Lung (tissue), 12 donors: ENCODE measurements around the gene KIF26A. TPM values are rescaled to one million over a fixed set of nuclear protein-coding genes. Genes with fewer than 3 reads are reported as not detected.

ENCODE experiments used
- ATAC-seq: fragments of 200-7000 bp; cut with Tn5 transposase; one replicate; pipeline ENCODE4 v1.9.1; 2020; ENCODE audit warnings: moderate number of reproducible peaks; ENCODE audit not compliant: insufficient read depth, low FRiP score
- DNase-seq, 3 donors: peaks; one replicate each; pipeline ENCODE4 v3.0.0-alpha.2; 2013 to 2017
- H3K27ac ChIP-seq, 2 donors: one replicate each; pipeline ENCODE4 v1.5.1; 2013; ENCODE audit warnings: mild to moderate bottlenecking in 2 of 2, moderate library complexity in 2 of 2, control low read depth in 1 of 2, inconsistent platforms in 1 of 2, low read depth in 1 of 2, low read length in 1 of 2
- H3K27me3 ChIP-seq, 3 donors: one replicate each; pipeline ENCODE4 v1.5.1; 2013; ENCODE audit warnings: low read length in 2 of 3; ENCODE audit not compliant: control insufficient read depth in 3 of 3, insufficient read depth in 3 of 3
- H3K36me3 ChIP-seq, 4 donors: one replicate each; pipeline ENCODE4 v1.5.1; 2013; ENCODE audit warnings: low read length in 4 of 4, mild to moderate bottlenecking in 1 of 4, moderate library complexity in 1 of 4; ENCODE audit not compliant: control insufficient read depth in 4 of 4, insufficient read depth in 4 of 4
- H3K4me1 ChIP-seq, 5 donors: one replicate each; pipeline ENCODE4 v1.5.1; 2013; ENCODE audit warnings: low read length in 5 of 5, mild to moderate bottlenecking in 2 of 5, moderate library complexity in 1 of 5; ENCODE audit not compliant: control insufficient read depth in 5 of 5, insufficient read depth in 5 of 5
- H3K4me3 ChIP-seq: one replicate; pipeline ENCODE4 v1.5.1; 2013; ENCODE audit warnings: mild to moderate bottlenecking, control low read depth, moderate library complexity
- H3K9ac ChIP-seq, 2 donors: one replicate each; pipeline ENCODE4 v1.5.1; 2013; ENCODE audit warnings: low read length in 2 of 2, control low read depth in 1 of 2; ENCODE audit not compliant: insufficient read depth in 1 of 2
- H3K9me3 ChIP-seq, 4 donors: one replicate each; pipeline ENCODE4 v1.5.1; 2013; ENCODE audit warnings: low read length in 3 of 4, mild to moderate bottlenecking in 1 of 4, moderate library complexity in 1 of 4; ENCODE audit not compliant: control insufficient read depth in 4 of 4, insufficient read depth in 3 of 4
- WGBS, 2 donors: extraction: QIAGEN DNeasy Blood & Tissue Kit; methylation state at CpG; one replicate each; pipeline ENCODE4 v1.1.7; 2013; 5-methylcytosine and 5-hydroxymethylcytosine counted together
- polyA plus RNA-seq, 2 donors: library from polyadenylated mRNA; stranded (reverse); fragments of 200-250 nt; gene quantifications; one replicate each; pipeline ENCODE4 v1.2.1, GENCODE V29; 2013
- total RNA-seq, 2 donors: library from RNA; depleted of rRNA in 1 of 2; stranded (reverse); fragments of >200 nt in 1 of 2; gene quantifications; one replicate each; pipeline ENCODE4 v1.2.1, GENCODE V29; 2014 to 2021
- TF ChIP-seq, protein P1 (sequence below): IDR thresholded peaks from 2 replicates; pipeline ENCODE4 v1.5.1; 2012; ENCODE audit warnings: mild to moderate bottlenecking; ENCODE audit errors: control extremely low read depth, extremely low read depth
- donor health status: control.
- donor health status: control.
- donor health status: Bipolar disorder and iron deficiency.
- donor health status: healthy.
- donor health status: DM: yes; HTN: yes; CAD: no.

Gene KIF26A
- total and polyA plus RNA-seq, 4 donors: 2.4 to 11.4 (median 4.5) TPM

DNA sequence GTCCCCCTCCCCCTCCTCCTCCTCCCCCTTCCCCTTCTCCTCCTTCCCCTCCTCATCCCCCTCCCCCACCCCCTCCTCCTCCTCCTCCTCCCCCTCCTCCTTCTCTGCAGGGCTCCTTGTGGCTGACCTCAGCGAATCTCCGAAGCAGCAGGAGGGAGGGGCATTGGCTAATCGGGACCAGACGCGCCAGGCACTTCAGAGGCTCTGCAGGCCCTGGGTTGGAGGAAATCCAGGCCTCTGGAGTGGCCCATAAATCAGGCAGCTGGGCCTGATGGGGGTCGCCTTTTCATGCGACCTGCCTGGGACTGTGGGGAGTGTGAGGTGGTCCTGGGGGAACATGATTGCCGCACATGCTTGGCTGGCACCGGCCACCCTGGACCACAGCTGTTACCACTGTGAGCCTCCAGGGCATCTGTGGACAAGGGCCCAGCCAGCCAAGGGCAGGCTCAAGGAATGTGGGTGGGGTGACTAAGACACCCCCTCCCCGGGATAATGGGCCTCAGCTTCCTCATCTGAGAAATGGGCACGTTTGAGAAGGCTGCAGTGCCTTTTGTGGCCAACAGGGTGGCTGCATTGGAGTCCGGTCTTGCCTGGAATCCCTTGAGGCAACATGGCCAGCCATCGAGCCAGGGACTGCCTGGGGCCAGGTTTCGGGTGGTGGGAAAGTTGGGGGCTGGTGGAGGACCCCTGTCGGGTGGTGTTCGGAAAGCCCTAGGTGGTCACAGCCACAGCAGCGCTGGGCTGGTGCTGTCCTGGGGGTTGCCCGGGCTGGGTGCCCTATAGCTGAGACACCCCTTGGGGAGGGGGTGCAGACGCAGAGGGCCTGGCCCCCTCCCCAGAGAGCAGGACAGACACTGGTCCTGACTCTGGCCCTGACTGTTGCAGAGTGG, 12.0 kb downstream of the KIF26A start:
- no peak for ATAC-seq
- peak; percentile 92 to 96 (median 95) for DNase-seq
- Histone ChIP-seq H3K4me1 (peaks cover 0 to 37% (median 11%) of the 10 kb centered on the region in 5 donors), H3K9ac (no peak overlapping the region), H3K36me3 (no peaks in the 10 kb centered on the region), H3K4me3 (no peak overlapping the region), H3K27me3 (no peaks in the 10 kb centered on the region), H3K9me3 (no peaks in the 10 kb centered on the region), H3K27ac (no peak overlapping the region)
- TF ChIP-seq, protein P1, sequence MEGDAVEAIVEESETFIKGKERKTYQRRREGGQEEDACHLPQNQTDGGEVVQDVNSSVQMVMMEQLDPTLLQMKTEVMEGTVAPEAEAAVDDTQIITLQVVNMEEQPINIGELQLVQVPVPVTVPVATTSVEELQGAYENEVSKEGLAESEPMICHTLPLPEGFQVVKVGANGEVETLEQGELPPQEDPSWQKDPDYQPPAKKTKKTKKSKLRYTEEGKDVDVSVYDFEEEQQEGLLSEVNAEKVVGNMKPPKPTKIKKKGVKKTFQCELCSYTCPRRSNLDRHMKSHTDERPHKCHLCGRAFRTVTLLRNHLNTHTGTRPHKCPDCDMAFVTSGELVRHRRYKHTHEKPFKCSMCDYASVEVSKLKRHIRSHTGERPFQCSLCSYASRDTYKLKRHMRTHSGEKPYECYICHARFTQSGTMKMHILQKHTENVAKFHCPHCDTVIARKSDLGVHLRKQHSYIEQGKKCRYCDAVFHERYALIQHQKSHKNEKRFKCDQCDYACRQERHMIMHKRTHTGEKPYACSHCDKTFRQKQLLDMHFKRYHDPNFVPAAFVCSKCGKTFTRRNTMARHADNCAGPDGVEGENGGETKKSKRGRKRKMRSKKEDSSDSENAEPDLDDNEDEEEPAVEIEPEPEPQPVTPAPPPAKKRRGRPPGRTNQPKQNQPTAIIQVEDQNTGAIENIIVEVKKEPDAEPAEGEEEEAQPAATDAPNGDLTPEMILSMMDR: no peak
- 46 to 59% methylated on average over 14 to 19 of the region's 19 CpGs for WGBS, 2 donors

DNA sequence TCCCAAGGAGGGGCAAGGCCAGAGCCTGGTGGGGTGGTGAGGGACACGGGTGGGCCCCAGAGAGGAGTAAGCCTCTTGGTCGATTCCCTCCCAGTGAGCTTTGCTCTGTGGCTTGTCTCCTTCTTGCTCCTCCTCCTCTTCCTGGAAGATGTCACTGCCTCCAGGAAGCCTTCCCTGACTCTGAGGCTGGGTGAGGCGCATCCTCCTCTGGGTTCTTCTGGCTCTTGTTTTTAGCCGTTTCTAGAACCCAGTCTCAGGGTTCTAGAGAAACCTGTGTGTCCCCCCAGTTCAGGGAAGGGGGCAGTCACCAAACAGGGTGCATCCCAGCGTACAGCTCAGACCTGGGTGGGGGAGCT, 12.6 kb downstream of the KIF26A start:
- H3K27me3 ChIP-seq: no peaks in the 10 kb centered on the region
- ATAC-seq (no peak), DNase-seq (no peak)
- no peaks in the 10 kb centered on the region for H3K36me3 ChIP-seq
- H3K9me3 ChIP-seq: no peaks in the 10 kb centered on the region
- H3K27ac ChIP-seq: no peak overlapping the region
- TF ChIP-seq, protein P1: no peak
- no peak overlapping the region for H3K9ac ChIP-seq
- no peak overlapping the region for H3K4me3 ChIP-seq
- peaks cover 0 to 37% (median 11%) of the 10 kb centered on the region in 5 donors for H3K4me1 ChIP-seq
- WGBS, 2 donors: 86 to 87% methylated on average over 5 of the region's 5 CpGs

DNA sequence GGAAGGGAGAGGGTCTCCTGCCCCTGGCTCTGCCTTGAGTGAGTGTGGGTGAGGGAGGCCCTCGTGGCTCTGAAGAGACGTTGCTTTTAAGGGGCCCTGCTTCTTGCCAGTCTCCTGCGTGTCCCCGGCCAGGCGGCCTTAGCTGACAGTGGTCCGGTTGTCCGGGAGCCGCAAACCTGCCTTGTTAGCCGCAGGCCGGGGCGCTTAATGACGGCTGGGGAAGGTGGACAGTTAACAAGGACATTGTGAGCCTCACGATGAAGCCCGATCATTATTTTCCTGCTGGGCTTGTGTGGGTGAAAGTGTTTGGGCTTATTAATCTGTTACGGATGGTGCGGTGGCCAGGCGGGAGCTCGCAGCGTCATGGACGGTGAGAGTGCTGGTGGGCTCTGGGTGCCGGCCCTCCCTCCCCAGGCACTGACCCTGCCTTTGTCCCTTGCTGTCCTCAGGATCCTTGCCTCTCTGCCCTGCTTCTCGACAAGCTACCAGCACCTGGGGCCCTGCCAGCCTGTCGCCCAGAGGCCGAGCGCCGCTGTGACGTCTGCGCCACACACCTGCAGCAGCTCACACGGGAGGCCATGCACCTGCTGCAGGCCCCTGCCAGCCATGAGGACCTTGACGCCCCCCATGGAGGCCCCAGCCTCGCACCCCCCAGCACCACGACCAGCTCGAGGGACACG, 13.3 kb downstream of the KIF26A start:
- no peaks in the 10 kb centered on the region for H3K9me3 ChIP-seq
- H3K27me3 ChIP-seq: no peaks in the 10 kb centered on the region
- DNase-seq (no peak), ATAC-seq (no peak)
- no peak overlapping the region for H3K27ac ChIP-seq
- peaks cover 0 to 37% (median 11%) of the 10 kb centered on the region in 5 donors for H3K4me1 ChIP-seq
- TF ChIP-seq, protein P1: no peak
- 93 to 94% methylated on average over 33 to 34 of the region's 34 CpGs for whole genome bisulfite sequencing, 2 donors
- no peak overlapping the region for H3K9ac ChIP-seq
- H3K36me3 ChIP-seq: no peaks in the 10 kb centered on the region
- H3K4me3 ChIP-seq: no peak overlapping the region
